ENCODE results near the gene KCNQ5.
"Not testable (repeated sequence)": the region's sequence is repeated elsewhere in the genome, so short reads cannot be mapped to it uniquely, and the experiment has no call there.

KCNQ5 gene

GRCh38 chr6:73176057-73176456 is 554.2 kb downstream of the KCNQ5 start:
- no peak for DNase-seq (ENCODE audit: low read depth in 2 of 2)

- no peak for DNase-seq (ENCODE audit: low read depth in 2 of 2)
Observed at GRCh38 chr6:73177221-73177944, 555.5 kb downstream of the KCNQ5 start.

DNA sequence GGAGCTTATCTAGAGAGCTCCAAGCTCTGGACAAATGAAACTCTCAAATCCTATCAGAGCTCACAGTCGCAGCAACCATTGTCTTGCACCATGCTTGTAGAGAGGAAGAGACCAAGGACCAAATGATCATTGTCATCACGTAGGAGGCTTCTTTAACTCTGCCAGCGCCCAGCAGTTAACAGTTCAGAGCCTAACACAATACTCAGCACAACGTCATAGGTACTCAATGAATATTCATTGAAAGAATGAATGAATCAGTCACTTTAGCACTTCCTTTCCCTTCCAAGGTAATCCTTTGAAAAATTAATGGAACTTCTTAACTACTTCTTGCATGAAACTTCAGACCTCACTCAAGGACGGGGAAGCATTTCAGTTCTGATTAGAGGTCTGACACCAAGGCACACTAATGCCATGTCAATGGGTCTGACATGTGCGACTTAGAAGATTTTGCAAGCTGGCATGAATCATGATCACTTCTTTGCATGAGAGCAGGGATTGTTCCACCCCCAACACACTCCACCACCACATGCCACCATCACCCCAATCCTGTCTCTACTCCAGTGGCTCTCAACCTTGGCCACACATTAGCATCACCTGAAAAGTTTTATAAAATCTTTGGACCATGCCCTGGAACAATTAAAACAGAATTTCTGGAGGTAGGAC is 558.3 kb downstream of the KCNQ5 start:
- no peak for DNase-seq (ENCODE audit: low read depth in 2 of 2)

DNA sequence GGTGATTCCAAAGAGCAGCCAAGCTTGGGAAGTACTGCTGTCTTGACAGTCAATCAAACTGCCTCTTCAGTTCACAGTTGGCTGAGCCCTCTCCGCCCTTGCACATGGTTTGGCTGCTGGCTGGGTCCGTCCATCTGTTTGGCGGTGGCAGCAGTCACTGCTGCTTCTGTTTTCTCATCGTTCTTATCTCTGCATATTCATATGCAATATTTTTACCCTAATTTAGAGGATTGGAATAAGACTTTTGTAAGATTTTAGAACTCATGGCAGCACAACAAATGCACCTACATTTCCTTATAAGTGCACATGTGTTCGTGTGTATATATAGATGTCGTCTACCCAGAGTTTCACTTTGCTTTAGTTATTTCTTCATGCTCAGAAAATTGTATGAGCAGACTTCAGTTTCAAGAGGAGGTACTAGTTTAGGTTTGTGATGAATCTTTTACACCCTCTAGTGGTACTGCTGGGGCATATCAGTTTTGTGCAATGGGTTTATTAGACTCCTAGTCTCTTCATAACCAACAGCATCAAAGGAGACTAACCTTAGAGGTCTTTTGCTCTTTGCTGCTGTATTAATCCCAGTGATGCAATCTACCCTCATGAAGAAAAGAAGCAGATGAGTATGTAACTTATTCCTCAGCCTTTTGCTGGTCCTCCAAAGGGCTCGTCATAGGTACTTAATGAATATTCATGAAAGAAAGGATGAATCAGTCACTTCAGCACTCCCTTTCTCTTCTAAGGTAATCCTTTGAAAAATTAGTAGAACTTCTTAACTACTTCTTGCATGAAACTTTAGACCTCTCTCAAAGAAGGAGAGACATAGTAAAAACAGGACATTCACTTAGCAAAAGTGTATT is 559.1 kb downstream of the KCNQ5 start:
- DNase-seq (ENCODE audit: low read depth in 2 of 2), result no peak

DNA sequence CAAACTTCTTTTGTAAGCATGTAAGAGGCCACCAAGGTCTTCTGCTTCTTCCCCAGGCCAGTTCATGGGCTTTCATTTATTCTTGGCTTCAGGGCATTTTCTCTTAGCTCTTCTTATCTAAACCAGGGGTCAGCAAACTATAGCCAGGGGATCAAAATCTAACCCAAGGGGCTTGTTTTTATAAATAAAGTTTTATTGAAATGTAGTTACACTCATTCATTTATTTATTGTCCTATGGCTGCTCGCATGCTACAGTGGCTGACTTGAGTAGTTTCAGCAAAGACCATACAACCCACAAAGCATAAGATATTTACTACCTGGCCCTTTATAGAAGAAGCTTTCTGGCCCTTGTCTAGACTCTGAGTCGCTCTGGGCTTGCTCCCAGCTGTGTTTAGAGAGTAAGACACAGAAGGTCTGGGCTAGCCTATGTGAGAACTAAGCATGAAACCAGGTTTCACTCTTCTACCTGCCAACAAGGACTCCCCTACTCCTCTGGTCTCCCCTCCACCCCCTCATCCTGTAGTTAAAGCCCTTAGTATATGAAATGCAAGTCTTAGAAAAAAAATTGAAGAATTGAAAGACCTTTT is 560.2 kb downstream of the KCNQ5 start:
- DNase-seq (ENCODE audit: low read depth in 2 of 2), result no peak

DNA sequence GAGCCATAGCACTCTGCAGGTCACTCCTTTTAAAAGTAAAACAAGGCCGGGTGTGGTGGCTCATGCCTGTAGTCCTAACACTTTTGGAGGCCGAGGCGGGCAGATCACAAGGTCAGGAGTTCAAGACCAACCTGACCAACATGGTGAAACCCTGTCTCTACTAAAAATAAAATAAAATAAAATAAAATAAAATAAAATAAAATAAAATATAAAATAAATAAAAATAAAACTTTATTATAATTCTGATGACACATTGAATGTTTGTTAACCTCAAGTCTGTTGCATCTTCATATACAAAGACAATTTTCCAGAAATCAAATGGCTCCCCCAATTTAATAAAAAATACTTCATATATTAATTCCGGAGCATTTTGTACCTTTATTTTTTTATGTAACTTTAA is 571.4 kb downstream of the KCNQ5 start:
- not testable (repeated sequence) for DNase-seq (ENCODE audit: low read depth in 2 of 2)

DNA sequence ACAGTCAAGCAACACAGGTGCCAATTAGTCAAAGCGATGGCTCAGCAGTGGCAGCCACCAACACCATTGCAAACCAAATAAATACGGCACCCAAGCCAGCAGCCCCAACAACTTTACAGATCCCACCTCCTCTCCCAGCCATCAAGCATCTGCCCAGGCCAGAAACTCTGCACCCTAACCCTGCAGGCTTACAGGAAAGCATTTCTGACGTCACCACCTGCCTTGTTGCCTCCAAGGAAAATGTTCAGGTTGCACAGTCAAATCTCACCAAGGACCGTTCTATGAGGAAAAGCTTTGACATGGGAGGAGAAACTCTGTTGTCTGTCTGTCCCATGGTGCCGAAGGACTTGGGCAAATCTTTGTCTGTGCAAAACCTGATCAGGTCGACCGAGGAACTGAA is 572.9 kb downstream of the KCNQ5 start:
- no peak for DNase-seq (ENCODE audit: low read depth in 2 of 2)

- no peak for DNase-seq (ENCODE audit: low read depth in 2 of 2)
Observed at GRCh38 chr6:73200247-73200646, 578.4 kb downstream of the KCNQ5 start.

DNA sequence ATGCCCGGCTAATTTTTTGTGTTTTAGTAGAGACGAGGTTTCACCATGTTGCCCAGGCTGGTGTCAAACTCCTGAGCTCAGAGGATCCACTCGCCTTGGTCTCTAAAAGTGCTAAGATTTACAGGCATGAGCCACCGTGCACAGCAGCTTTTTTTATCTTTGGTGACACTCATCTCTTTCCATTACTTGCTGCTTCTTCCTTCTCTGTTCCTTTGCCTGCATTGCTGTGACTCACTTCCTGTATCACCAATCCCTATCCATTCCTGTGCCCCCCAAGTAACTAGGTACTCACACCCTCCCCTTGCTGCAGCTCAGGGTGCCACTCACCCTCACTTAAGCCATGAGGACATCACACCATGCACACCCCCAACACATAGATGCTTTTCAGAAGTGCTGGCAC is 578.9 kb downstream of the KCNQ5 start:
- DNase-seq (ENCODE audit: low read depth in 2 of 2), result no peak

DNA sequence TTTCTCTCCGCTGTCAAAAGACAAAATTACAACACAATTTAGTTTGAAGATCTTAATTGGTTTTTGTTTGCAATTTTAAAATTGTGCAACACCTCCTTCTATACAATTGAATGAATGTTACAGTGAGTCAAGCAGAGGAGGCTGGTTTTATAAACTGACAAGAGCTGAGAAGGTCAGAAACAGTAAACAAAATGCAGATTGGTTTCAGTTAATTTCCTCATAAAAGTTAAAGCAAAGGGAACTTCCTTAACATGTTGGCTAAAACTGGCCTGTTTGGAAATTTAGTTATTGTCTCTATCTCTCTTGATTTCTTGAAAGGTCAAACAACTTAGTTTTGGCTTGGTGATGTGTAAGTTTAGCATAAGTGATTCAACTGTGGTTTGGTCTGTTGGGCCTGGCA is 581.2 kb downstream of the KCNQ5 start:
- no peak for DNase-seq (ENCODE audit: low read depth in 2 of 2)

DNA sequence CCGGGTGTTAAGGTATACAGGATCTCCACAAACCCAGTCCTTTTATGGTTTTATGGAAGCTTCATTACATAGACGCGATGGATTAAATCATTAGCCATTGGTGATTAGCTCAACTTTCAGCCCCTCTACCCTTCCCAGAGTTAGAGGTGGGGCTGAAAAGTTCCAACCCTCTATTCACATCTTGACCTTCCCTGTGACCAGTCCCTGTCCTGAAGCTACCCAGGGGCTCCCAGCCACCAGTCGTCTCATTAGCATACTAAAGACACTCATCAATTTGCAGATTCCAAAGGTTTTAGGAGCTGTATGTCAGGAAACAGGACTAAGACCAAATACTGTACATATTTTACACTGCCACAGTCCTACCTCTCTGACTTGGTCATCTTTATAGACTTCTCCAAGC is 582.4 kb downstream of the KCNQ5 start:
- DNase-seq (ENCODE audit: low read depth in 2 of 2), result no peak

DNA sequence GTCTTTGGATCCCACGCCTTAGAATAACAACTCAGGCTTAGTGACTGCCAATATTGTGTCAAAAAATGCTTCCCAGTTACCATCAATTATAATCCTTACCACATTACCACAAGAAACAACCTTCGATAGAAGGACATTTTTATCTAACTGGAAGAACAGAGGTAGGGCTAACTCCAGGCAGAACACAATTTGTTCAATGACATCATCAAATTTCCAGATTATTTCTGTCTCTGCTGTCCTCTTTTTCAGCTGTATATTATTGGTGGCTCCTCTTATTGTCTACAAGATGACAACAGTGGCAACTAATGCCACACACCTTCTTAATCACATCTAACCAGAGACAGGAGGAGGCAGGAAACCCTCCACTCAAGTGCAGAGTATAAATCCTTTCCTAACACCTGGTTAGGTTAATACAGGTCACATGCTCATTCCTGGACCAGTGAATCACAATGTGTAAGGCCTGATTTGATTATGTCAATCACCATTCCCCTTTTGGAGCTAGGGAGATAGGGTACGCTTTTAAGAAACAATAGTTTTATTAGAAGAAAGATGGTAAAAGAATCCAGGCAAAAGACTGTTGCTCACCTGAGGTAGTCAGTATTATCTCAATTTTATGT is 585.5 kb downstream of the KCNQ5 start:
- no peak for DNase-seq (ENCODE audit: low read depth in 2 of 2)

DNA sequence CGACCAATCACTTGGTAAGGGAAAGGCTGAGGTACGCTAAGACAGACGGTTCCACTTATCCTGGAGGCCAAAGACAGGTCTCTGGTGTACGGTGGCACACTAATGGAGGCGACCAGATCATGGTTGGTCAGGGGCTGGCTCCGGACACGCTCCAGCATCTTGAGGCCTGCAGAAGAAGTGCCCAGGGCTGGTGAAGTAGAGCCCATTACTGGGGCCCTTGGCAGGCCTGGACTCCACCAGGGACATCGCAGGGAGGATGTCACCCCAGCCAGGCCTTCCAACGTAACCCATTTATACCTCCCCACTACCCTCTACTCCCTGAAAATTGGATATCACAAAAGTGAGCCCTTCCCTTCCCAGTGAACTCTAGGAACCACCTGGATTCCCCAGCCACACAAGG is 587.3 kb downstream of the KCNQ5 start:
- DNase-seq (ENCODE audit: low read depth in 2 of 2), result no peak

- no peak for DNase-seq (ENCODE audit: low read depth in 2 of 2)
Observed at GRCh38 chr6:73216859-73217258, 595.0 kb downstream of the KCNQ5 start.

DNA sequence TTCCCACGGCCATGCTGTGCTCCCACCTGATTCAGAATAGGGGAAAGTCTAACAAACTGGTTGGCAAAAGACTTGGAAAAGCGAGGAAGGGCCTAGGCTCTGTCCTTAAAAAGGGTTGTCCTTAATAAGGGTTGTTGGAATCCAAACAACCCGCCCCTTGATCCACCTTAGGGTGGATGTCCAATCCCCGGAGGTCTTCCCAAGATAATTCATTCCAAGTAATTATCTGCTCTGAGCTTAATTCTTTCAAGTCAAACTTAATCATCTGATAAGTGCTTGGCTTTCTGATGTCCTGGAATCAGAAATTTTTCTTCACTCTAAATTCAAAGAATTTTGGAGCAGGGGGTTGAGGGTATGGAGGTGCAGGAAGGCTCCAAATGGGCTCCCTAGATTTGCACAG is 603.5 kb downstream of the KCNQ5 start, which contains the start of gene KHDC1L:
Gene KHDC1L (minus strand): TSS at position 101 of the 400 bp plus-strand sequence. CDS start 88 bp downstream, at position 13.
- no peak for DNase-seq (ENCODE audit: low read depth in 2 of 2)

DNA sequence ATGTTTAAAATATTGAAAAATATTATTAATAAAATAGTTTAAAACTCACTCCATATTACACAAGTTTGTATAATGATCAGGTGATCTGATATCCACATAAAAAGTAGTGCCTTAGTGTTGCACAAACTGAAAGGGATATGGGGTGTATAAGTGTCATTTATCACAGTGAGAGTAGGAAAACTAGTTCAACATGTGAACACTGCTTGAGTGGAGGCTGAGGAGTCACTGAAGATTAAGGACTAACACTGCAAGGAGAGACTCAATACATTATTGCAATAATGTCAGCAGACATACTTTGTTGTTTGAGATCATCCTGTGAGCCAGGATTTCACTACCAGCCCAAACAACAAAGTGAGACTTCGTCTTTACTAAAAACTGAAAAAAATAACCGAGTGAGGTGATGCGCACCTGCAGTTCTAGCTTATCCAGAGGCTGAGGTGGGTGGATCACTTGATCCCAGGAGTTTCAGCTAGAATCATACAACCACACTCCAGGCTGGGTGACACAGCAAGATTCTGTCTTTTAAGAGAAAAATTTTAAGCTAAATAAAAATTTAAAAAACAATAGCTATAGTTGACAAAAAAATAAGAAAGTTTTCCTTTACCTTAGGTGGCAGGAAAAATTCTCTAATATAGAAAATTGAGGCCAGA is 605.9 kb downstream of the KCNQ5 start:
- DNase-seq (ENCODE audit: low read depth in 2 of 2), result no peak

DNA sequence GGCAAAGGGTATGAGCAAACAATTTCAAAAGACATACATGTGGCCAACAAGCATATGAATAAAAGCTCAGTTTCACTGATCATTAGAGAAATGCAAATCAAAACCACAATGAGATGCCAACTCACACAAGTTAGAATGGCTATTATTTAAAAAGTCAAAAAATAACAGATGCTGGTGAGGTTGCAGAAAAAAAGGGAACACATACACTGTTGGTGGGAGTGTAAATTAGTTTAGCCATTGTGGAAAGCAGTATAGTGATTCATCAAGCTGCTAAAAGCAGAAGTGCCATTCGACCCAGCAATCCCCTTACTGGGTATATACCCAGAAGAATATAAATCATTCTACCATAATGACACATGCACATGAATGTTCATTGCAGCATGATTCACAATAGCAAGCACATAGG is 610.1 kb downstream of the KCNQ5 start:
- DNase-seq (ENCODE audit: low read depth in 2 of 2), result no peak

DNA sequence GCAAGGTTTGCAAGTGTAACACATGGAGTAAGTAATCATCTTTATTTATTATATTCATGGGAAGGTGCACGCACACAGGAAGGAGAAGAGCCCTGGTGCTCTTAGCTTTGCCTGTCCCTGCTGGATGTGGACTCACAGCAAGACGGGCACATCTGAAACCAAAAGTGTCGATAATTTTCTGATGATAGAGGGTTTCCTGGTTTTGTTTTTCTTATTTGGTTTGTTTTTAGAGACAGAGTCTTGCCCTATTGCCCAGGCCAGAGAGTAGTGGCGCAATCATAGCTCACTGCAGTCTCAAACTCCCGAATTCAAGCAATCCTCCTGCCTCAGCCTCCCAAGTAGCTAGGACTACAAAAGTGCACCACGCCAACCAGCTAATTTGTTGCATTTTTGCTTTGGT is 611.2 kb downstream of the KCNQ5 start:
- DNase-seq (ENCODE audit: low read depth in 2 of 2), result no peak

DNA sequence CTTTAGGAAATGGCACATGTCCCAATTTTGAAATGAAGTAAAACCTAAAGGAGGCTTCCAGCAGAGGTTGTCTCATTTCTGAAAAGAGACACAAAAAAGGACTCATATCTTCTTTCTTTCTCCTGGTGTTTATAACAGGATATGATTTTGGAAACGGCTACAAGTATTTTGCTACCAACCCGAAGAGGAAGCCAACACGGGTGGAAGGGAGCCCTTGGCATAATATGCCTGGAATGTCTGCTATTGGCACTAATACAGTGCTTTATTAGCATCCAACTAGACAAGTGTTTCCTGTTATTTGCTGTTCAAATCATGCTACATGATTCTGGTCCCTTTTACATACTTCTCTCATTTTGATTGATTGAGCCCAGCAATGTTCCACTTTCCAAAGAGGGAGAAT is 612.1 kb downstream of the KCNQ5 start:
- not testable (repeated sequence) for DNase-seq (ENCODE audit: low read depth in 2 of 2)

GRCh38 chr6:73234733-73235132 is 612.9 kb downstream of the KCNQ5 start:
- DNase-seq (ENCODE audit: low read depth in 2 of 2), result no peak

GRCh38 chr6:73236144-73236750 is 614.4 kb downstream of the KCNQ5 start:
- DNase-seq (ENCODE audit: low read depth in 2 of 2), result no peak

Data from stimulated activated CD4-positive, alpha-beta T cell treated with anti-CD3 and anti-CD28 coated beads, Interleukin-1b, Interleukin-23, amount 100 ng/mL, for 1 hour (primary cell).